CD4-positive, alpha-beta T cell treated with Interleukin-6 for 4 hours (primary cell): ENCODE measurements around the gene TLR6.

Source experiments
- DNase-seq: peaks from one replicate; pipeline ENCODE4 v3.0.0-alpha.2; 2020; ENCODE audit warnings: mixed read lengths

Gene TLR6

DNA sequence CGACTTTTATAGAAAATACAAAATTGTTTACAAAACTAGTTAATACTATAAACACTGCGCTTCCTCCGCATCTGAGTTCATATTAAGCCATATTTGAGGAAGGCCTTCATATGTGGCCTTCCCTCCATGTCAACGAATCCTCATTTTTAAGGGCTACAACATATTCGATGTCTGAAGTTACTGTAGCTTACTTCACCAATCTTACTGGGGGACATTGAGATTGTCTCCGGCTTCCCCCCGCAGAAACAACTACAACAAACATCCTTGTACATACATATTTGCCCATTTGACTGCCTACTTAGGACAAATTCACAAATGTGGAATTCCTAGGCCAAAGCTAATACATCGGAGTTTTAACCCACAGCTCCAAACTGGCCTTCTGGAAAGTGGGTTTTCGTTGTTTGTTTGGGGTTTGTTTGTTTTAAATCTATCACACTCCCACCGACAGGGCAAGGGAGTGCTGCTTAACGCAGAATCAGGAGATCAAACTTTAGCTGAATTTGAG lies 10.4 kb upstream of the TLR6 start:
- no peak for DNase-seq

DNA sequence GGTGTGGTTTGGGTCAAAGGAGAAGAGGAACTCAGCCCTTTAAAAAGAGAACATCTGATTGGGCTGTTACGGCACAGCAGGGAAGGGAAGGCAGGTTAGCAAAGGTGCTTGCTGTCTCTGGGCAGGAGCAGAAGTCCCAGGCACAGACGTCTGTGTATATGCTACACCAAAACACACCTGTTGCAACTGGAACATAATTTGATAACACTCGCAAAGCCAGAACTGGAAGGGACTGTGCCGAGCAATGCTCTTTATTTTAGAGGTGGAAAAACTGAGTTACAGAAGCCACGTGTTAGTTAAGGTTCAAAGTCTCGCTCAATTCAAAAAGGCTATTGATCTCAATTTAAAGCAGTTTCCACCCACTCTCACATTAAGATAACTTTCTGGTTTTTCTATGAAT lies 8.8 kb upstream of the TLR6 start:
- no peak for DNase-seq

DNA sequence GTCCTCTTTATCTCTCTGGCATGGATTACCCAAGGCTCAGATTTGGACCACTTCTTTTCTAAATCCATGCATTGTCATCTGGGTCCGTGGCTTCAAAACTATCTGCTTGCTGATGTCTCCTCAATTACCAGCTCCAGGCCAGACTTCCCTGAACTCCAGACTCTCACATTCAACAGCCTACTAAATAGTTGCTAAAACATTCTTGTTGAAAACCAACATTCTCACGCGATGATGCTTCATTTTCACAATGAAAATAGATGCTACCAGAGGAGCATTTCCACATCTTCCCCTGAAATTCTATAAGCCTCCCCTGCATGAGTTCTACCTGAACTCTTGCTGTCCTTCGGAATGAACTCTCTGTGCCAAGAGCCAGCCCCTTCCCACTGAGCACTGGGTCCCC lies 5.2 kb upstream of the TLR6 start:
- DNase-seq: no peak

DNA sequence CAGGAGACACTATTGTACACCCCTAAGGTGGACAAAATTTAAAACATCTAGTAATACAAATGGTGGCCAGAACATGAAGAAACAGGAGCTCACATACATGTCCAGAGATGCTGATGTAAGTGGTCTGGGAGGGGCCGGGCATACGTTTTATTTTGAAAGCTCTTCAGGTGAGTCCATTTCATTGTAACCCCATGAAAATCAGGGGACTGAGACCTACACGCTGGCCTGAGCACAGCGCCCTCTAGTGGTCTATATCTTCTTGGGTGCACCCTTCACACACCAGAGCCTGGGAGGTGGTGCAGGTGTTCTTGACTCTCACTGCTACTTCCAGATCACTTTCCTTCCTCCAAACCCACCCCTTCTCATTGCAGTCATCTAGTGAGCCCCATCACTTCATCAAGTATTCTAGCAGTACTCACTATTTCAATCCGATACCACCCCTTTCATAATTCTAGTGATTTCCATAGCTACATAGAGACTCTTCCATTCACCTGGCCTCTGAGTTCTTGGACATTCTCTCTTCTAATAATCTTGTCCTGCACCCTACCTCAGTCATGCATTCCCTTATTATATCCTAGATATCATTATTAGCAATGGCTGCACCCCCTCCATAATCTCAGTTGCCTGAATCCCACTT lies 4.3 kb upstream of the TLR6 start:
- peak; percentile 70 for DNase-seq

DNA sequence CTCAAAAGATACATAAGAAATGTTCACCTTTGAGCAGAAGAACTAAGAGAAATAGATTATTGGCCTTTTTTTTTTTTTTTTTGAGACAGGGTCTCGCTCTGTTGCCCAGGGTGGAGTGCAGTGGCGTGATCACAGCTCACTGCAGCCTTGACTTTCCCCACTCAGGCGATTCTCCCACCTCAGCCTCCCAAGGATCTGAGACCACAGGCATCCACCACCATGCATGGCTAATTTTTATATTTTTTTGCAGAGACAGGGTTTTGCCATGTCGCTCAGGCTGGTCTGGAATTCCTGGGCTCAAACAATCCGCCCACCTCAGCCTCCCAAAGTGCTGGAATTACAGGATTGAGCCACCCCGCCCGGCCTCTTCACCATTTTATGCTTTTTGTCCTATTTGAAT lies 2.9 kb upstream of the TLR6 start:
- no peak for DNase-seq

DNA sequence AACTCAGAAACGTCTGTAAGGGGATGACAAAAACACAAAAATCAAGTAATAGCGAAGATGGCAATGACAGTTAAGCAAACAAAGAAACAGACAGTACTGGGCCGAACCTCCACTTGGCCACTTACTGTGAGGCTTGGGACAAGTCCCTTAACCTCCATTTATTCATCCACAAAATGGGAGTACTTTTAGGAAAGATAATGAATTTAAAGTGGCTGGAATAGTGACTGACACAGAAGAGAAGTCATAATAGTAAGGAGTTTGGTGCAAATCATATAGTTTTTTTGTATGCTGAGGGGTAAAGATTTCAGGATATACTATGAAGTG lies 1.4 kb upstream of the TLR6 start:
- no peak for DNase-seq

DNA sequence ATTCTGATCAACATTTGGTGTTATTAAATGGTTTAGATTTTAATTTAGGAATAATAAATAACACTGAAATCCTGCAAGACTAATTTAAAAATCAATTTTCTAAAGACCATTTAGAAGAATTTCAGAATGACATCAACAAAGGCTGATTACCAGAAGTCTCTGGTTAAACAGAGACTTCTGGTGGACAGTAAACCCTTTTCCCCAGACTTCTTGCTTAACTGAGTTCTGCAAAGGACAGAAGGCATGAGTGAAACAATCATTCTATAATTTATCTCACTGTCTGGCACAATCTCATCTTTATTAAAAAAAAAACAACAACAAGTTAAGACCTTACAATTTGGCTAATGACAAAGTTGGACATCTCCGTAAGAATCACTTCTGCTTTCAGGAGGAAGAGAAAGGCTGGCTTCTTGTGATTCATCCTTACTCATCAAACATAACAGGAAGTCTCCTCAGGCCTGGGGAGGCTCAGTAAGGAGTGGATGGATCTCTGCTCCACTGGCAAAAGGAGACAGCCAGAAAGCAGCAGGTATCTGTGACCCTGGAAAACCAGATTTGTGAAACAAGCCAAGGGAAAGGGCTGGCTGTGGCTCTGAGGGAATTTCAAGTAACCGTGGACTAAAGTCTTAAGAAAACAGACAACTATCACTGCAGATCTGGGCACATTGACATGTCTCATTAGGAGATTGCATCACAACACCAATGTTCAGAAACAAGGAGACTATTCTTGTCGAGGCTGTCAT lies 908 bp upstream of the TLR6 start:
- peak; percentile 57 for DNase-seq

DNA sequence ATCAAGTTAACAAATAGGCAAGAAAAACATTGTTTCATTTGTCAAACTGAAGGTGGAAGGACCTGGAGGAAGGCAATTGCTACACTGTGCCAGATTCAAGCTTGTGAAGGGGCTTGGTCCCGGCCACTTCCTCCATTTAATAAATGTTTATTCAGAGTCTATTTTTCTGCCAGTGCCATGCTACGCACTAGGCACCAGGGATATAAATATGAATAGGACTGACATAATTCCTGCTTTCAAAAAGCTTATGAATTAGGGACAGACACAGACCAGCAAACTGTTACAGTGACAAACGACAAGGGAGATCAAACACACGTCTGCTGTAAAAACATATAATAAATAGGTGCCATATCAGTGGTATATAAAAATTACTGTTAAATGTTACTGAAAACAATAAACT lies 571 bp downstream of the TLR6 start:
- DNase-seq: peak; percentile 35

DNA sequence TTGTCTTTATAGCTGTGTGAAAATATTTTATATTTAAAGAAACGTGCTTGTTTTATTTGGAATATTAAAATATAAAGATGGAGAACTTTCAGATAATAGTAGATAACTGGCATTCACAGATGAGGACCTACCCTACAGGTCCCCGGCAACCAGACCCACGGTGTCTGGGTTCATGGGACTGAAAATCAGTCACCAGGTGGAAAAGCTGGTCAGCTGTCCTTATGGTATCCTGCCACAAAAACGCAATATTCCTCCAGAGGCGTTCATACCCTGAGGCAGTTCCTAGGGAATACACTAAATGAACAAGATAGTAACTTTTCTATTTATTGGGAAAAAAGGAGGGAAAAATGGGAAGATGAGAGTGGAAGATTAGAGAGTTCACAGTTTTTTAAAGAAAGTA lies 1.2 kb downstream of the TLR6 start:
- no peak for DNase-seq

DNA sequence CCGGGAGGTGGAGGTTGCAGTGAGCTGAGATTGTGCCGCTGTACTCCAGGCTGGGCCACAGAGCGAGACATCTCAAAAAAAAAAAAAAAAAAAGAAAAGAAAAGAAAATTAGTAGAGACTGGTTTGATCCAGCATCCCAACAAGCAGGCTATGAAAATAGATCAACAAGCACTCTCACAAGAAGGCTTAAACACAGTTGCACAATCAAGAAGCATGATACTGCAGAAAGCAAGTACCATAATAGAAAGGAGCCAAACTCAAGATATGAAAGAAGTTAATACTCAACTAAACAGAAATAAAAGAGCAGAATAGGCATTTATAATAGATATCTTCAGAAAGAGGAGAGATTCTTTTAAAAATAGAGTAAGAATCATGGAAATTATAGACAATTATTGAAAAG lies 10.6 kb downstream of the TLR6 start:
- no peak for DNase-seq

DNA sequence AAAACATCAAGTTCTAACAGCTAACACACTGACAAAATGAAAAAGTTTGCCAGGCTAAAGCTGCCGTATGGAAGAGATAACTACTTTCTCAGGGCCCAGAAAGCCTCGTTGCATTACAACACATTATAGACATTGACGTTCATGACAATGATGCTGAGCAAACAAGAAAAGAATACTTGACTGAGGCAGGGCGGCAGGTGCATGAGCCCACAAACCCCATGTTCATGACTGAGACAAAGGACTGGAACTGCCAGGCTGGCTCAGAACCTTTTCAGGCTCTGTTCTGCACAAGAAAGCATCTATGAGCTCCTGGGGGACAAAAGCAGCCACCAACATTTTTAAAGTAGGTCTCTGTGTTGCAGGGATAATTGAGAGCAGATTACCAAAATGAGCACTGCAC lies 13.6 kb downstream of the TLR6 start:
- DNase-seq: no peak

DNA sequence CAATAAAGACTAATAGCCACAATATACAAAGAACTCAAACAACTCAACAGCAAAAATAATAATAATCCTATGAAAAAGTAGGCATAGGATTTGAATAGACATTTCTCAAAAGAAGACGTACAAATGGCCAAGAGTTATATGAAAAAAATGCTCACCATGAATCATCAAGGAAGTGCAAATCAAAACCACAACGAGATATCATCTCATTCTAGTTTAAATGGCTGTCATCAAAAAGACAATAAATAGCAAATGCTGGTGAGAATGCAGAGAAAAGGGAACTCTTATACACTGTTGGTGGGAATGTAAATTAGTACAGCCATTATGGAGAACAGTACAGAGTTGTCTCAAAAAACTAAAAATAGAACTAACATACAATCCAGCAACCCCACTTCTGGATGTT lies 18.8 kb downstream of the TLR6 start:
- no peak for DNase-seq

DNA sequence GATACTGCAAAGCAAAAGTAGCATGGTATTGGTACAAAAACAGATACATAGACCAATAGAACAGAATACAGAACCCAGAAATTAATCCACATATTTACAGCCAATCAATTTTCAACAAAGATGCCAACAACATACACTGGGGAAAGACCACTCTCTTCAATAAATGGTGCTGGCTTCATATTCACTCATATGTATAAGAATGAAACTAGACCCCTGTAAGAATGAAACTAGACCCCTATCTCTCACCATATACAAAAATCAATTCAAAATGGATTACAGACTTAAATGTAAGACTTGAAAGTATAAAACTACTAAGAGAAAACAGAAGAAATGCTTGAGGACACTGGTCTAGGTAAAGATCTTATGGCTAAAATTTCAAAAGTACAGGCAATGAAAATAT lies 19.3 kb downstream of the TLR6 start:
- DNase-seq: no peak

DNA sequence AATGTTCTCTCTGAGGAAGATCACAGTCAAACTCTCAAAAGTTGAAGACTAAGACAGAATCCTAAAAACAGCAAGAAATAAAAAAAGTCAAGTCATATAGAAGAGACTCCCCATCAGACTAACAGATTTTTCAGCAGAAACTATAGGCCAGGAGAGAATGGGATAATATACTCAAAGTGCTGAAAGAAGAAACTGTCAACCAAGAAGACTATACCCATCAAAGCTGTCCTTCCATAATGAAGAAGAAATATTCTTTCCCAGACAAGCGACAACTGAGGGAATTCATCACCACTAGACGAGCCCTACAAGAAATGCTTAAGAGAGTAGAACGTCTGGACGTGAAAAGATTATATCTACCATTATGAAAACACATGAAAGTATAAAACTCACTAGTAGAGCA lies 22.0 kb downstream of the TLR6 start:
- DNase-seq: no peak

DNA sequence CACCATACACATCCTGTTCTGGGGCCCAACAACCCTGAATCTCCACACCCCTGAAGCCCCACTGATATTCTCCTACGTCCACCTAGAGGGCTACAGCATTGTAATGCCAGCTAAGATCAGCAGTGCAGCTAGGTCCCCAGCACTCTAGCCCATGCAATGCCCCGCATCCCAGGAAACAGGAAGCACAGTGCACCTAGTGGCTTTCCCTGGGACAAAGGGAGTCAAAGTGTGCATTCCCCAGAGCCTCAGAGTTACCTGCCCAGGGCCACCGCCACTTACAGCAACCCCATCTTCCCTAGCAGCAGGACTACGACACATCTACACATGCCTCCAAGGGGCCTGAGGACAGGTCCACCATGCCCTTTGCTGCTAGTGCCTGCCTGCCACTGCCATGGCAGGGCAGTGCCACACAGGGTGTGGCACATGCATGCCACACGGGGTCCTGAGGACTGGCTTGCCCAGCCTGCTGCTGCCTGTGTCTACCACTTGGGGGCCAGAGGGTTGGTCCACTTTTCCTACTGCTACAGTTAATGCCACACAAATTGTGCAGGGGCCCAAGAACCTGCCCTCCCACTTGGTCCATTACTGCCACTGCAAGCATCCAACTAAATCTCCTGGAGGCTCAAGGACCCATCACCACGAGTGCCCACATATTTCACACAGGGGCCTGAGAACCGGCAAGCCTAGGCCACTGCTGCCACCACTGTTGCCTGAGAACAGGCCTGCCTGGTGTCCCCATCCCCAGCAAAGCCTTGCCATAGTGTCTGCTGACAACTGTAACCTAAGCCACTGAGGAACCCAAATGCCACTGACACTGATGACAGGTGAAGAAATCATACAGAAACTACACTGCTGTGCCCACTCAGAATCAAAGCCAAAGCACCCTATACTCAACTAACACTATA lies 23.7 kb downstream of the TLR6 start:
- DNase-seq: no peak

DNA sequence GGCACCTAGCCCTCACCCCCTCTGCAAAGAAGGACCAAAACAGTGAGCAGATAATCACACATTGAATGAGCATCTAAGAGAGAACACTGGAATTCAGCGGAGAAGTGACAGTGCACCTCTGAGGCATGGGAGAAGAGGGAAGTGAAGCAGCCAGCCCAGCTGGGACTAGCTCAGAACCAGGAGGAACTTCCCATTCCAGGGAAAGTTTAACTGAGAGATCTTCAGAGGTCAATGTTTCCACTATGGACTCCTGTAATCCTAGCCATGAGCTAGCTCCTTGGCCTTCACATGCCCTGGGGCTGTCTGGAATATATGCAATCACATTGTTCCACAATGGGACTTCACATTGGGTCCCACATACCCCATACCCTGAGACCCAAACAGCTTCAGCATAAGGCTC lies 24.4 kb downstream of the TLR6 start:
- no peak for DNase-seq

DNA sequence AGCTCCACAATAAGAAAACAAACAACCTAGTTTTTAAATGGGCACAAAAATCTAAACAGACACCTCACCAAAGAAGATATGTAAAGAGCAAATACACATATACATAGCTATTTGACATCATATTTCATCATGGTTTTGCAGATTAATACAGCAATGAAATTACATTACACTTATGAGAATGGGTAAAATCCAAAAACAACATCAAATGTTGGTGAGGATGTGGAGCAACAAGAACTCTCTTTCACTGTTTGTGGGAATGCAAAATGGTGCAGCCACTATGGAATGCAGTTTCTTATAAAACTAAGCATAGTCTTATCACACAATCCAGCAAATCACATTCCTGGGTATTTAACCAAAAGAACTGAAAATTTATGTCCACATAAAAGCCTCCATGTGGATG lies 25.0 kb downstream of the TLR6 start:
- DNase-seq: no peak

DNA sequence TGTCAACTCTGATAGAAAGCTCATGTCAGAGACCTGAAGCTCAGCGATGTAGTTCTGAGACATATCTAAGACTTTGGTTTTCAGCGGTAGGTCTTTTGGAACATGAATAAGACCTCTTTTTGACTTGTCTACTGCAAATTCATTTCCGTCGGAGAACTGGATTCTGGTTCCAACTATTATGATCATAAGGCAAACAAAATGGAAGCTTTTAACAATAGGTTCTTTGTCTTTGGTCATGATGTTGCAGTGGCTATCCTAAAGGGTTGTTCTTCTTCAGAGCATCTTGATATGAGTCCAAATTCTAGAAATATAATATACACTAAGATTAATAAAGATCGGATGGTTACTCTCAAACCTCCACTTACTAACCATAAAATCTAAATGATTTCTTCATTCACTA lies 27.4 kb downstream of the TLR6 start:
- no peak for DNase-seq

DNA sequence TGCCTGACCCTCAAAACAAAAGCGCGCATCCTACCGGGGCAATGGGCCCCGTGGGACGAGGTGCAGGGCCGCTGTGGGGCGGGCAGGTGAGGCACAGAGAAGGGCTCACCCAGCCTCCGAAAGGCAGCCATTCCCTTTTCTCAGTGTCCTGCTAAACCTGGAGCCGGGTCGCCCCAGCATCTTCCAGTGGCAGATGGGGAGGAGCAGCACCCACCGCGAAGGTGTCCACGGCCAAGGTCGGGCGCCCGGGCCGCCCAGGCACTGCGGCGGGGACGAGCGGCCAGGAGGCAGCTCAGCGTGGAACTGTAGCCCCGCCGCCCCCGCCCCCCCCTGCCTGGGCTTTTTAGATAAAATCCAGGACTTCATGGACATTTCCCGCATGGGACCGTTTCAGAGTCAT lies 32.9 kb downstream of the TLR6 start:
- no peak for DNase-seq

DNA sequence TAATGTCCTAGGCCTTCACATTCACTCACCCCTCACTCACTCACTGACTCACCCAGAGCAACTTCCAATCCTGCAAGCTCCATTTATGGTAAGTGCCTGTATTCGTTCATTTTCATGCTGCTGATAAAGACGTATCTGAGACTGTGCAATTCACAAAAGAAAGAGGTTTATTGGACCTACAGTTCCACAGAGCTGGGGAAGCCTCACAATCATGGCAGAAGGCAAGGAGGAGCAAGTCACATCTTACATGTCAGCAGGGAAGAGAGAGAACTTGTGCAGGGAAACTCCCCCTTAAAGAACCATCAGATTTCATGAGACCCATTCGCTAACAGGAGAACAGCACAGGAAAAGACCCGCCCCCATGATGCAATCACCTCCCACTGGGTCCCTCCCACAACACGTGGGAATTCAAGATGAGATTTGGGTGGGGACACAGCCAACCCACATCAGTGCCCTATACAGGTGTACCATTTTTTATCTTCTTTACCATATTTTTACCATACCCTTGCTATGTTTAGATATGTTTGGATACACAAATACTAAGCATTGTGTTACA lies 33.8 kb downstream of the TLR6 start:
- DNase-seq: no peak

DNA sequence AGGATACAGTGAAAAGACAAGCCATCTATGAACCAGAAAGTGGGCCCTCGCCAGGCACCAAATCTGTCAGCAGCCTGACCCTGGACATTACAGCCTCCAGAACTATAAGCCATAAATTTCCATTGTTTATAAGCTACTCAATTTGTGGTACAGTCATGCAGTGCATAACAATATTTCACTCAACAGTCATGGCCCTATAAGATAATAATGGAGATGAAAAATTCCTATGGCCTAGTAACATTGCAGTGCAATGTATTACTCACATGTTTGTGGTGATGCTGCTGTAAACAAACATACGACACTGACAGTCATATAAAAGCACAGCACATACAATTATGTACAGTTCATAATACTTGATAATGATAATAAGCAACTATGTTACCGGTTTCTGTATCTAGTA lies 34.9 kb downstream of the TLR6 start:
- DNase-seq: no peak

DNA sequence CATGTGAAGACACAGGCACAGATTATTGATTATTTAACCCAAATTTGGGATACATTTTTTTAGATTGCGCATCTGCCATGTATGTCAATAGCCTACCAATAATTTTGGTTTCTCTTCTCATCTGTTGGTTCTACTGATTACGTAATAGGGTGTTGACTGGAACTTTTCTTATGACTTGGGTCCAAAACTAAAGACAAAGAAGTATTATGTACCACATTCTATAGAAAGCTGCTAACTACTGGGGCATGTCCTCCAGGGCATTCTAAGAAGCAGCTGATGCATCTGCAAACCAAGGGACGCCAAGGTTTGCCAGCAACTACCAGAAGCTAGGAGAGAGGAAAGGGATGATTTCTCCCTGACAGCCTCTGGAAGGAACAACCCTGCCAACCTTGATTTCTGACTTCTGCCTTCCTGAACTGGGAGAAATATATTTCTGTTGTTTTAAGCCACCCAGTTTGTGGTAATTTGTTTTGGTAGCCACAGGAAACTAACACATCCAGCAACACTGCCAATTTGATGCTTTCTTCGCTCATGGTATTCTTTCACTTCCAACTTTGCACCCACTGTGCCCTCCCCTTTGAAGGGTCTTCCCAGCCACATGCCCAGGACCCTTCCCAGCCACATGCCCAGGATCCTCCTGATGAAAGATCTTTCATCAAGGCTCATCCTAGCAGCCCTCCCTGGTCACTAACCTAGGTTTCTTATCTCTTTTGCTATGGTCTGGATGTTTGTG lies 36.1 kb downstream of the TLR6 start:
- DNase-seq: no peak

DNA sequence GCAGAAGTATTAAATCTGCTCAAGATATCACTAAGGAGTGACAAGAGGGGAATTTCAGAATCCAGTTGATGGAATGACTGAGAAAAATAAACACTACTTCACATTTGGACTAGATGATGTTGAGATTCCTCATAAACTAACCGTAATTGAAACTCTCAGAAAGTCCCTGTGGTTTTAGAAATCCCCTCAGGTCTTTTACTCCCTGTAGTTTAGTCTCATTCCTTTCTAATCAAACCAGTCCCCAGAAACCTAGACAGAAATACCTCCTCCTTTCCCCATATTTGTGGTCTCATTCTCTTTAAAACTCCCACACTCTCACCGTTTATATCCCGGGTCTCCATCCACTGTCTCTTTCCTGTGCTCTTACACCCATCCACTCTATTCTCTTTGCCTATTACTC lies 37.0 kb downstream of the TLR6 start:
- DNase-seq: no peak
